NK-92 (cell line): ENCODE results near the gene FAM20C.
"Not testable (repeated sequence)": the region's sequence is repeated elsewhere in the genome, so short reads cannot be mapped to it uniquely, and the experiment has no call there.

Source experiments
- DNase-seq: peaks from one replicate; lab custom pipeline; 2025; ENCODE audit not compliant: unreplicated experiment; lab: John Stamatoyannopoulos, UW

The FAM20C gene

GRCh38 chr7:255721-256361, 63.5 kb downstream of the FAM20C start:
- no peak for DNase-seq

- no peak for DNase-seq
These were observed 64.1 kb downstream of the FAM20C start for GRCh38 chr7:256461-256940.

GRCh38 chr7:256981-257646, 64.7 kb downstream of the FAM20C start:
- no peak for DNase-seq

GRCh38 chr7:257647-257992, 65.2 kb downstream of the FAM20C start:
- DNase-seq = no peak

- DNase-seq = no peak
These were observed 66.3 kb downstream of the FAM20C start for GRCh38 chr7:258476-259190.

GRCh38 chr7:259191-259505, 66.8 kb downstream of the FAM20C start:
- no peak for DNase-seq

GRCh38 chr7:259751-260405, 67.5 kb downstream of the FAM20C start:
- DNase-seq = no peak

- DNase-seq = no peak
These were observed 68.3 kb downstream of the FAM20C start for GRCh38 chr7:260441-261281.

GRCh38 chr7:261341-262250, 69.2 kb downstream of the FAM20C start:
- DNase-seq = no peak

- DNase-seq = no peak
These were observed 69.8 kb downstream of the FAM20C start for GRCh38 chr7:262251-262572.

GRCh38 chr7:262631-263311, 70.4 kb downstream of the FAM20C start:
- not testable (repeated sequence) for DNase-seq

- not testable (repeated sequence) for DNase-seq
These were observed 71.3 kb downstream of the FAM20C start for GRCh38 chr7:263483-264351.

GRCh38 chr7:264541-265191, 72.3 kb downstream of the FAM20C start:
- no peak for DNase-seq

GRCh38 chr7:265192-265997, 73.0 kb downstream of the FAM20C start:
- DNase-seq = no peak

- no peak for DNase-seq
These were observed 73.9 kb downstream of the FAM20C start for GRCh38 chr7:265998-266850.
